IMR-90 (cell line): Measurements from ENCODE around the gene SF3B2. TPM values are rescaled to one million over a fixed set of nuclear protein-coding genes. Genes with fewer than 3 reads are reported as not detected.

Experiments
- ATAC-seq: fragments of 200-7000 bp; cut with Tn5 transposase; 2 replicates; pipeline ENCODE4 v1.9.1; 2020; ENCODE audit warnings: low read depth, mild to moderate bottlenecking, moderate library complexity
- BruUV-seq: library from RNA; stranded (reverse); fragments of 400-500 nt; replicated peaks from 2 replicates; lab custom pipeline; 2021; lab: Mats Ljungman, UMichigan
- CTCF ChIA-PET: fragments of 300-600 bp; formaldehyde crosslinking; extraction: SDS; loops from one replicate; lab custom pipeline; 2021; ENCODE audit warnings: antibody characterized with exemption; lab: Yijun Ruan, JAX
- POLR2A ChIA-PET: fragments of 300-600 bp; sonication (Branson Sonifier 250); formaldehyde crosslinking; loops from one replicate; lab custom pipeline; 2022; ENCODE audit warnings: antibody characterized with exemption; ENCODE audit not compliant: unreplicated experiment; lab: Charles Lee
- DNase-seq: peaks from one replicate; pipeline ENCODE4 v3.0.0; 2013
- H2AFZ ChIP-seq: replicated peaks from 2 replicates; pipeline ENCODE3; 2013; ENCODE audit warnings: low read length, mild to moderate bottlenecking; ENCODE audit not compliant: poor library complexity
- H2AK5ac ChIP-seq: 2 replicates; pipeline ENCODE4 v1.6.1; 2013; ENCODE audit warnings: low read depth, low read length, inconsistent platforms
- H2AK9ac ChIP-seq: replicated peaks from 2 replicates; pipeline ENCODE3; 2013; ENCODE audit warnings: mild to moderate bottlenecking, low read depth, low read length, moderate library complexity; ENCODE audit not compliant: poor library complexity
- H2BK120ac ChIP-seq: 2 replicates; pipeline ENCODE4 v1.6.1; 2013; ENCODE audit warnings: low read depth, low read length, inconsistent platforms
- H2BK15ac ChIP-seq: 3 replicates; pipeline ENCODE4 v1.6.1; 2013; ENCODE audit warnings: low read depth, low read length, inconsistent platforms
- H2BK20ac ChIP-seq: 2 replicates; pipeline ENCODE4 v1.6.1; 2013; ENCODE audit warnings: low read depth, mild to moderate bottlenecking, inconsistent platforms, low read length, moderate library complexity
- H2BK5ac ChIP-seq: 2 replicates; pipeline ENCODE4 v1.6.1; 2013; ENCODE audit warnings: mild to moderate bottlenecking, low read depth, low read length, inconsistent platforms; ENCODE audit not compliant: poor library complexity, severe bottlenecking
- H3K14ac ChIP-seq: replicated peaks from 2 replicates; pipeline ENCODE4 v1.6.1; 2013; ENCODE audit warnings: low read depth, low read length, inconsistent platforms
- H3K18ac ChIP-seq: 2 replicates; pipeline ENCODE4 v1.6.1; 2013; ENCODE audit warnings: low read depth, low read length, control low read depth
- H3K23ac ChIP-seq: 2 replicates; pipeline ENCODE4 v1.6.1; 2013; ENCODE audit warnings: low read depth, low read length, inconsistent platforms
- H3K27ac ChIP-seq: 2 replicates; pipeline ENCODE4 v1.5.1; 2013; ENCODE audit warnings: mild to moderate bottlenecking, control low read depth, low read length; ENCODE audit not compliant: insufficient read depth
- H3K27me3 ChIP-seq: 2 replicates; pipeline ENCODE4 v1.6.1; 2013; ENCODE audit warnings: low read length; ENCODE audit not compliant: control insufficient read depth, insufficient read depth
- H3K36me3 ChIP-seq: 2 replicates; pipeline ENCODE4 v1.6.1; 2013; ENCODE audit warnings: low read length, mixed read lengths; ENCODE audit not compliant: control insufficient read depth, insufficient read depth
- H3K4ac ChIP-seq: 2 replicates; pipeline ENCODE4 v1.6.1; 2013; ENCODE audit warnings: low read depth, low read length, inconsistent platforms
- H3K4me1 ChIP-seq: 2 replicates; pipeline ENCODE4 v1.6.1; 2013; ENCODE audit warnings: low read length, mixed read lengths; ENCODE audit not compliant: control insufficient read depth, insufficient read depth
- H3K4me2 ChIP-seq: 2 replicates; pipeline ENCODE4 v1.6.1; 2013; ENCODE audit warnings: low read depth, mild to moderate bottlenecking, control low read depth, low read length, moderate library complexity
- H3K4me3 ChIP-seq: 2 replicates; pipeline ENCODE4 v1.5.1; 2013; ENCODE audit warnings: low read depth, mild to moderate bottlenecking, control low read depth, low read length, moderate library complexity; ENCODE audit not compliant: insufficient read depth
- H3K56ac ChIP-seq: 2 replicates; pipeline ENCODE4 v1.6.1; 2013; ENCODE audit warnings: low read length, inconsistent platforms; ENCODE audit not compliant: insufficient read depth; ENCODE audit errors: extremely low read depth
- H3K79me1 ChIP-seq, 2 experiments: 2 replicates each; pipeline ENCODE4 v1.6.1; 2013; ENCODE audit warnings: low read length in 2 of 2, inconsistent platforms in 1 of 2, low read depth in 1 of 2
- H3K9ac ChIP-seq: 2 replicates; pipeline ENCODE4 v1.6.1; 2013; ENCODE audit warnings: low read depth, low read length, control low read depth
- H3K9me1 ChIP-seq: 2 replicates; pipeline ENCODE4 v1.6.1; 2013; ENCODE audit warnings: low read length, inconsistent platforms; ENCODE audit not compliant: insufficient read depth
- H3K9me3 ChIP-seq: 2 replicates; pipeline ENCODE4 v1.6.1; 2013; ENCODE audit warnings: low read length; ENCODE audit not compliant: control insufficient read depth, insufficient read depth
- H4K20me1 ChIP-seq: 2 replicates; pipeline ENCODE4 v1.6.1; 2013; ENCODE audit warnings: low read length, inconsistent platforms; ENCODE audit not compliant: insufficient read depth
- H4K5ac ChIP-seq: 2 replicates; pipeline ENCODE4 v1.6.1; 2013; ENCODE audit warnings: mild to moderate bottlenecking, low read depth, low read length, control low read depth
- H4K8ac ChIP-seq, 2 experiments: 2 replicates each; pipeline ENCODE4 v1.6.1; 2013; ENCODE audit warnings: low read depth in 2 of 2, low read length in 2 of 2, control low read depth in 1 of 2, inconsistent platforms in 1 of 2
- H4K91ac ChIP-seq: 2 replicates; pipeline ENCODE4 v1.6.1; 2013; ENCODE audit warnings: low read depth, low read length, inconsistent platforms; ENCODE audit not compliant: insufficient read depth
- BHLHE40 ChIP-seq: fragments of 150-350 bp; IDR thresholded peaks from 2 replicates; pipeline ENCODE4 v1.6.1; 2016; ENCODE audit warnings: mild to moderate bottlenecking, low read depth, low read length
- CEBPB ChIP-seq: IDR thresholded peaks from 2 replicates; pipeline ENCODE4 v1.6.1; 2012; ENCODE audit warnings: low read depth, low read length, improper control_type of control experiment
- ELK1 ChIP-seq: fragments of 150-350 bp; IDR thresholded peaks from 2 replicates; pipeline ENCODE4 v1.6.1; 2016; ENCODE audit warnings: low read depth, mild to moderate bottlenecking, low read length, moderate library complexity, borderline replicate concordance
- FOS ChIP-seq: fragments of 150-350 bp; IDR thresholded peaks from 2 replicates; pipeline ENCODE4 v1.6.1; 2016; ENCODE audit warnings: low read depth, low read length
- NFE2L2 ChIP-seq: fragments of 150-350 bp; IDR thresholded peaks from 2 replicates; pipeline ENCODE4 v1.6.1; 2016; ENCODE audit warnings: low read depth, mild to moderate bottlenecking, low read length
- RCOR1 ChIP-seq: IDR thresholded peaks from 2 replicates; pipeline ENCODE4 v1.6.1; 2012; ENCODE audit warnings: mild to moderate bottlenecking, low read length, improper control_type of control experiment; ENCODE audit not compliant: insufficient replicate concordance
- RFX5 ChIP-seq: IDR thresholded peaks from 2 replicates; pipeline ENCODE4 v1.8.0; 2012; ENCODE audit warnings: low read depth, mild to moderate bottlenecking, low read length, moderate library complexity
- SMC3 ChIP-seq: fragments of 150-350 bp; IDR thresholded peaks from 2 replicates; pipeline ENCODE4 v1.6.1; 2016; ENCODE audit warnings: low read depth, mild to moderate bottlenecking, antibody characterized with exemption, low read length, moderate library complexity
- USF2 ChIP-seq: fragments of 150-350 bp; IDR thresholded peaks from 2 replicates; pipeline ENCODE4 v1.6.1; 2017; ENCODE audit warnings: mild to moderate bottlenecking, antibody characterized with exemption, low read length, low read depth
- WGBS, 2 experiments: methylation state at CpG; one replicate each; pipeline versions ENCODE4 v1.1.5 to v1.1.7; 2013; ENCODE audit warnings: missing lambda C conversion rate in 2 of 2; ENCODE audit not compliant: insufficient read length in 1 of 2; ENCODE audit errors: extremely low coverage in 2 of 2; 5-methylcytosine and 5-hydroxymethylcytosine counted together
- dilution Hi-C: fragments of 300-500 bp; cut with HindIII; formaldehyde crosslinking; loops from one replicate; pipeline ENCODE4 v1.14.3; 2018; ENCODE audit warnings: low sequenced_read_pairs; ENCODE audit not compliant: unreplicated experiment
- in situ Hi-C: fragments of 300-500 bp; cut with MboI; formaldehyde crosslinking; loops from 3 replicates; pipeline ENCODE4 v1.14.3; 2019; ENCODE audit warnings: low sequenced_read_pairs, inconsistent platforms, mixed read lengths
- intact Hi-C: fragments of 100-400 bp; cut with micrococcal nuclease; formaldehyde crosslinking; loops from 2 replicates; pipeline ENCODE4 v1.10.0; 2022
- polyA plus RNA-seq, 3 experiments: library from polyadenylated mRNA; depleted of rRNA; stranded (reverse); fragments of >200 nt; gene quantifications; 2 replicates each; pipeline ENCODE4 v1.2.3, GENCODE V29; 2012; ENCODE audit warnings: low replicate concordance in 1 of 3
- total RNA-seq: library from RNA; depleted of rRNA; stranded (reverse); fragments of >200 nt; gene quantifications from 2 replicates; pipeline ENCODE4 v1.2.3, GENCODE V29; 2012

Gene SF3B2
- total and polyA plus RNA-seq, 2 of the 4 experiments (the other 2 are of a cell fraction): 120 to 122 TPM

- no peak overlapping the region for H4K91ac ChIP-seq
- no peak overlapping the region for H3K14ac ChIP-seq
- in situ Hi-C loops: no loop called here
Observed at GRCh38 chr11:66100272-66101065, 48.3 kb downstream of the SF3B2 start.

More at GRCh38 chr11:66100272-66101065, 48.3 kb downstream of the SF3B2 start:
- Histone ChIP-seq H2BK15ac (no peak overlapping the region), H4K5ac (no peak overlapping the region), H3K56ac (no peak overlapping the region), H3K4me2 (no peak overlapping the region), H3K9me1 (peaks cover 12% of the 10 kb centered on the region), H3K79me1 (peaks cover 33 to 63% of the 10 kb centered on the region in 2 experiments), H2BK20ac (no peak overlapping the region), H3K4me1 (no peaks in the 10 kb centered on the region; the same call in 1 of the 2 replicates), H2AFZ (no peak overlapping the region), H2AK9ac (no peak overlapping the region), H2BK120ac (no peak overlapping the region), H3K9ac (no peak overlapping the region), H3K36me3 (no peaks in the 10 kb centered on the region), H2BK5ac (no peak overlapping the region), H3K27me3 (no peaks in the 10 kb centered on the region), H3K18ac (no peak overlapping the region), H3K27ac (no peak overlapping the region), H3K23ac (no peak overlapping the region), H2AK5ac (no peak overlapping the region), H3K4me3 (no peak overlapping the region), H3K4ac (no peak overlapping the region), H4K20me1 (peaks cover 17% of the 10 kb centered on the region), H3K9me3 (no peaks in the 10 kb centered on the region), H4K8ac (no peak overlapping the region)
- ATAC-seq (no peak), DNase-seq (no peak)
- WGBS, 2 experiments: 71% methylated on average over 4 of the region's 14 CpGs; no CpG with 5 or more reads in 1 of the 2 experiments
- dilution Hi-C loops: no loop called here
- ChIA-PET CTCF (no interaction called here), POLR2A (no interaction called here)
- TF ChIP-seq RFX5 (no peak), BHLHE40 (no peak), NFE2L2 (no peak), RCOR1 (no peak), SMC3 (no peak), ELK1 (no peak), CEBPB (no peak), FOS (no peak), USF2 (no peak)
- intact Hi-C loops: no loop called here
- no TSS peak for BruUV-seq
